CD4-positive, alpha-beta T cell treated with Interleukin-1 beta for 1 hour (primary cell): Measurements from ENCODE around the gene ARHGEF40.
"Not testable (repeated sequence)": the region's sequence is repeated elsewhere in the genome, so short reads cannot be mapped to it uniquely, and the experiment has no call there.

Source experiments
- DNase-seq, 2 donors: peaks; one replicate each; pipeline ENCODE4 v3.0.0-alpha.2; 2020 to 2022

The ARHGEF40 gene

DNA sequence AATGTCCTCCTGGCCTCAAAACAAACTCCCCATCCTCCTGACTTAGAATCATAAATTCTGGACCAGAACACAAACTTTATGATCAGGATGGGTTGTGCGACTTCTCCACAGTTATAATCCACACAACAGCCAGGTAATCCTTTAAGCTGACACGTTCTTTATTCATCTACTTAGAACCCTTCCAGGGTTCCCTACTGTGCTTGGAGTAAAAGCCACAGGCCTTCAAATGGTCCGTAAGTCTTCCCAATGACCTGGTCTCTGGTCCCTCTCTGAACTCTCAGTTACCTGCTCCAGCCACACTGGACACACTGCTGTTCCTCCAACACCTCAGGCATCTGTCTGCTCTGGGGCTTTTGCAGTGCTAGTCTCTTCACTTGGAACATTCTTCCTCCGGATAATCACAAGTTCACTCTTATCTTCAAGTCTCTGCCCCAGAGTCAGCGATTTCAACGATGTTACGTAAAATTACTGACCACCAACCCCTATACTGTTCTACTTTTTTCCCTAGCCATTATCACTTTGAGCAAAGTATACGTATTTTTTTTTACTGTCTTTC lies 29.7 kb upstream of the ARHGEF40 start:
- no peak for DNase-seq

DNA sequence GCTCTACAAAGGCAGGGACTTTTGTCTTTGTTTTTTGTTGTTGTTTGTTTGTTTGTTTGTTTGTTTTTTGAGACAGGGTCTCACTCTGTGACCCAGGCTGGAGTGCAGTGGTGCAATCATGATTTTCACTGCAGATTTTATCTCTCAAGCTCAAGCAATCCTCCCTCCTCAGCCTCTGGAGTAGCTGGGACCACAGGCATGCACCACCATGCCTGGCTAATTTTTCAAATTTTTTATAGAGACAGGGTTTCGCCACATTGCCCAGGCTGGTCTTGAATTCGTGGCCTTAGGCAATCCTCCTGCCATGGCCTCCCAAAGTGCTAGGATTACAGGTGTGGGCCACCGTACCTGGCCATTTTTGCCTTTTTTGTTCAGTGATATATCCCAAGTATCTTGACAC lies 29.2 kb upstream of the ARHGEF40 start:
- DNase-seq, result not testable (repeated sequence)

DNA sequence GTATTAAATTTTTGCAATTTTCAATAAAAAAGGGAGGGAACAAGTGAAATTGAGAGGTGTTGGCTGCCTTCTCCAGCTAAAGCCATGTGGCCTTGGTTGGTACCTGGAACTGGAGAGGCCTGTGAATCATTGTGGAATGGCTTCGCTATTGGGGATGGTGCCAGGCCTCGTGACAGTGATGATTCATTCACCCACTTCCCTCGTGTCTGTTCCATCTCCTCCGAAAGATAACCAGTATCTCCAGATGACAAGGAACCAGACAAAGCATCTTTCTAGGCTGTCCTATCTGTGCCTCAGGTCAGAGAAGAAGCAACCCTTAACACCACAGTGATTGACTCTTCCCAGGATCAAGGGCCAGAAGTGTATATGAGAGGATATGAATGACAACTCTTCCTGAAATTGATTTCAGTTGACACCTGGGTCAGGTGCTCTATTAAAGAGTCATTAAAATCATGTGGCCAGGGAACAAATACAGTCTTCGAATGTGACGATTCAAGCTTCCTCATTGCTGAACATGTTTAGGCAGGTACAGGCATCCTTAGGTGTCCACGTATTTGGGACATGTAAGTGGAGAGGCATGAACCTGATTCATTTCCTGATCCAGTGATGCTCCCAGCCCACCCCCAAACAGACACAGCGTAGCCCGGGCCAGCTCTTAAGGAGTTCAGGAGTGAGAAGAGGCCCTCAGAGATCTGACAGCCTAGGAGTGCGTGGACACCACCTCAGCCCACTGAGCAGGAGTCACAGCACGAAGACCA lies 28.2 kb upstream of the ARHGEF40 start, which contains the start of gene RNASE7:
TSS of gene RNASE7 (plus strand) at position 687 of the 758 bp plus-strand sequence. CDS start 631 bp downstream, outside the sequence.
- no peak for DNase-seq

DNA sequence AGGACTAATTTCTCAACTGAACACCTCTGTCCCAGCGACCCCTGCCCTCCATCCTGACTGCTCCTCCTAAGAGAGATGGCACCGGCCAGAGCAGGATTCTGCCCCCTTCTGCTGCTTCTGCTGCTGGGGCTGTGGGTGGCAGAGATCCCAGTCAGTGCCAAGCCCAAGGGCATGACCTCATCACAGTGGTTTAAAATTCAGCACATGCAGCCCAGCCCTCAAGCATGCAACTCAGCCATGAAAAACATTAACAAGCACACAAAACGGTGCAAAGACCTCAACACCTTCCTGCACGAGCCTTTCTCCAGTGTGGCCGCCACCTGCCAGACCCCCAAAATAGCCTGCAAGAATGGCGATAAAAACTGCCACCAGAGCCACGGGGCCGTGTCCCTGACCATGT lies 27.2 kb upstream of the ARHGEF40 start:
- DNase-seq, result no peak

DNA sequence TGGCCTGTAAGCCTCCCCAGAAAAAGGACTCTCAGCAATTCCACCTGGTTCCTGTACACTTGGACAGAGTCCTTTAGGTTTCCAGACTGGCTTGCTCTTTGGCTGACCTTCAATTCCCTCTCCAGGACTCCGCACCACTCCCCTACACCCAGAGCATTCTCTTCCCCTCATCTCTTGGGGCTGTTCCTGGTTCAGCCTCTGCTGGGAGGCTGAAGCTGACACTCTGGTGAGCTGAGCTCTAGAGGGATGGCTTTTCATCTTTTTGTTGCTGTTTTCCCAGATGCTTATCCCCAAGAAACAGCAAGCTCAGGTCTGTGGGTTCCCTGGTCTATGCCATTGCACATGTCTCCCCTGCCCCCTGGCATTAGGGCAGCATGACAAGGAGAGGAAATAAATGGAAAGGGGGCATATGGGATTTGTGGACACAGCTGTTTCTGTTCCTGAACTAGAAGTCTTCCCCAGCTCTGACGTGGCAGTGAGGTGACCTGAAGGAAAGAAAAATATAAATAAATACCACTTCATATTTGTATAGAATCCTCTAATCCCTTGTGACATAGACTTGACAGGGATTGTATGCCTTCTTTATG lies 26.6 kb upstream of the ARHGEF40 start:
- DNase-seq, result no peak

DNA sequence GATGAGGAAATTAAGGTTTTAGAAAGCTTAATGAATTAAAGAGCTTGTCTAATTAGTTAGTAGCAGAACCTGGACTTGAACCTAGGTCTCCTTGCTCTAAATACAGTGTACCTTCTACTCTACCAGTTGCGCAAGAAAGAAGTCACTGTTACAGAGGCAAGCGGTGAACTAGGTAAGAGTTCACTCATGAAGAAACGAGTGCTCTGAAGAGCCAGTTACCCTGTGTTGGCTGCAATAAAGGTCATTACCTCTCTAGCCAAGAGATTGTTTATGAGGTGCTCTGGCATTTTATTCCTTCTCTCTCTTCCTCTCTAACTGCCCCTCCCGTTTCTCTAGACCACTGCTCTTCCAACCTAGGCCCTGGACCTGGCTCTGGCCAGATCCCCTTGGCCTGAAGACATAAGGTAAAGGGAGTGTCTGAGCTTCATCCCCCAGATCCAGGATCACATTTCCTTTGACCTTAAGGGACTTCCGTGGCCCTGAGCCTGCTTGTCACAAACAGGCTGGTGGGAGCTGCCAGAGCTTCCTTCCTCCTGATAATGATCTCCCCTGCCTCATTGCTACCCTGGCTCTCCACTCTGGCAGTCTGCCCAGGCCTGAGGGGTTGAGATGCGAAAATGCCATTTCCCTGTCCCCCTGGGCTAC lies 26.0 kb upstream of the ARHGEF40 start:
- peak in 1 of 2 donors; percentile 23 for DNase-seq

DNA sequence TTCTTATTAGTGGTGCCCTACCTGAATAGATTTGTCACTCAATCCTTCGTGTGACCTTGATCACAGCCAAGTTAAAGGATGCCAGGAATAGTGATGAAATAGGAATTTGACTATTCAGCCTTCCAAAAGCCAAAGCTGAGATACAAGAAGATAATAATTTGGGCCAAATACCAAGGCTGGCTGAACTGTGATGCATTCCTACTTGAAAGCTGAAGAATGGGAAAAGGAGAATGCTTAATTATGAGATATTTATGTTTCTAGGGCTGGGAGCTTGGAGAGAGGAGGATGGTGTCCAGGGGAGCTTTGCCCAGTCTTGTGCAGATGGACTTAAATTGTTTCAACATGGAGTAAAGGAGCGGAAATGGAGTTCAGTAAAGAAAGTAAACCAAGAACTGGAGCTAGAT lies 22.7 kb upstream of the ARHGEF40 start:
- DNase-seq, result no peak

DNA sequence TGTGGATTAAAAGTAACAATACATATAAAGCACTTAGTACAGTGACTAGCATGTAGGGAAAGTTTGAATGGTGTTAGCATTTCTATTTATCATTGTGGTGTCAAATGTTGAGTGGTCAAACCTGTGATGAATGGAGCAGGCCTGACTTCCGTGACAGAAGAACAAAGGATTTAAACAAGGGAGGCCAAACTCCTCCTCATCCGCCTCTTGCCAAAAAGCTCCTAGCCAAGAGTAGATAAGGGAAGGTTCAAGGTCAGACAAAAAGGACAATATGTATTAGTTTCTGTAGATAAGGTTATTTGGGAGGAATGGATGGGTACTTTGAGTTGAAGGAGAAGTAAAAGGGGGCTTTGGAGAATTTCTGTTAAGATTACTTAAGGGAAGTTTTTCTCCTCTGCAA lies 21.5 kb upstream of the ARHGEF40 start:
- DNase-seq, result no peak

DNA sequence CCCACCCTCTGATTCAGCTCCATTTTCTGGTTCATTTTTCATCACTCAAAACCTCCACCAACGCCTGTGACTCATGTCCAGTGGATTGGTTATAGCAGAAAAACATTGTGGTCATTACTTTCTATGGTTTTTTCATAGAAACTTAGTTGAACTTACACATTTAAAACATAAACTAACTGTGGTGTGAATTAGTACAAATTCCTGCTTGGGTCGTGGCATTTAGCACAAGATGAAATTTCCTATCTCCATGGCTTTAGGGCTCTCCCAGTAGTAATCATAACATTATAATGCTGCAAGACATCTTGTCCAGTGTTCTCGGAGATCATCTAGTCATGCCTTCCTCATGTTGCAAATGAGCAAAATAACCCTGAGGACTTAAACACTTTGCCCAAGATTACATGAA lies 20.8 kb upstream of the ARHGEF40 start:
- DNase-seq, result no peak

DNA sequence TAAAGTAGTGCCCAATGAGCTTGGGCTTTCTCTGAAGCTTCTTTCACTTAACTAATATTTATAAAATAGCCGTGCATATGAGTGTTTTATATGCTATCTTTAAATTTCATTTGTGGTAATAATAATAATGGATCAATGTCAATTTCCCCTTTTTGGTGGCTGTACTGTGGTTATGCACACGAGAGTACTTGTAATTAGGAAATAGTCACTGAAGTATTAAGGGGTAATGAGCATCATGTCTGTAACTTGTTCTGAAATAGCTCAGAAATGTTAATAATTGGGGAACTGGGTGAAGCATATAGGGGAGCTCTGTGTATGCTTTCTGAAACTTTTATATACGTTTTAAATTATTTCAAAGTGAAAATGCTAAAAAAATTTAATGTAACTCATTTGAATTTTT lies 19.5 kb upstream of the ARHGEF40 start:
- no peak for DNase-seq

DNA sequence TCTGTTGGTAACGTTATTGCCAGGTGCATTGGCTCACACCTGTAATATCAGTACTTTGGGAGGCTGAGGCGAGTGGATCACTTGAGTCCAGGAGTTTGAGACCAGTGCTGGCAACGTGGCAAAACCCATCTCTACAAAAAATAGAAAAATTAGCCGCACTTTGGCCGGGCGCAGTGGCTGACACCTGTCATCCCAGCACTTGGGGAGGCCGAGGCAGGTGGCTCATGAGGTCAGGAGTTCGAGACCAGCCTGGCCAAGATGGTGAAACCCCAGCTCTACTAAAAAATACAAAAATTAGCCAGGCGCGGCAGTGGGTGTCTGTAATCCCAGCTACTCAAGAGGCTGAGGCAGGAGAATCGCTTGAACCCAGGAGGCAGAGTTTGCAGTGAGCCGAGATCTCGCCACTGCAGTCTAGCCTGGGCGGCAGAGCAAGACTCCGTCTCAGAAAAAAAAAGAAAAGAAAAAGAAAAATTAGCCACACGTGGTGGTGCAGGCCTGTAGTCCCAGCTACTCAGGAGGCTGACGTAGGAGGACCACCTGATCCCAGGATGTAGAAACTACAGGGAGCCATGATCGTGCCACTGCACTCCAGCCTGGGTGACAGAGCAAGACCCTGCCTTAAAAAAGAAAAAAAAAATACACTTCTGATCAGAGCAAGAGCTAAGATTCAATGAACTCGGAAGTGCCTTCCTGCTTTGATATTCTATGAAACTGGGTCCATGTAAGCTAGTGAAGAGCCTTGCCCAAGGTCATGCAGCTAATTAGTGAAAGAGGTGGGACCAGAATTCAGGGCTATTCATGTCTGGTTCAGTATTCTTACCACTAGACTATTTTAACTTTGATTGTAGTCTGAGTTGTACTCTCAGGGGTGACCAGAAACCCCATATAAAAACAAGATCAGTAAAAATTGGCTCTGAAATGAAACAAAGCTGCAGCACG lies 16.7 kb upstream of the ARHGEF40 start:
- DNase-seq, result no peak

DNA sequence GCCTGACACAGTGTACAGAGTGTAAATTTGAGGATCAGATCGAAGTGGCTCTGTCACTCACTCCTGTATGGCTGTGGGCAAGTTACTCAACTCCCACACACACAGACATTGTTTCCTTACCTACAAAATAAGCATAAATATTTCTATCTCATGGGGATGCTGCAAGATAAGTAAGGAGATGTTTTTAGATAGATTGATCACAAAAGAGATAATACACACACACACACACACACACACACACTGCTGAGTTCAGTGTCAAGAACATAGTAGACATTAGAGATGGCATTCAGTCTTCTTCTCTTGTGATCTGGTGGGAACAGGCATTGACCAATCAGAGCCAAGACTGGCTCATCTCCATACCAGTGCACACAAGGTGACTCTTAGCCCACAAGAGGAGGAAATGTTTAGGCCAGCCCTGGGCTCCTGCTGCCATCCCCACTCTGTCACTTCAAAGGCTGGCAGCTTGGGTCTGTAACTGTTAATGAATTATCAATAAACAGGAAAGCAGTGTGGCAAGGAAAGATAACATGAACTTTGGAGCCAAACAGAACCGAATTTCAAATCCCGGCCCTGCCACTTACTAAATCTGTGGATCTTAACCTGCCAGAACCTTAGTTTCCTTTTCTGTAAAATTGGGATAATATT lies 15.9 kb upstream of the ARHGEF40 start:
- DNase-seq, result no peak

DNA sequence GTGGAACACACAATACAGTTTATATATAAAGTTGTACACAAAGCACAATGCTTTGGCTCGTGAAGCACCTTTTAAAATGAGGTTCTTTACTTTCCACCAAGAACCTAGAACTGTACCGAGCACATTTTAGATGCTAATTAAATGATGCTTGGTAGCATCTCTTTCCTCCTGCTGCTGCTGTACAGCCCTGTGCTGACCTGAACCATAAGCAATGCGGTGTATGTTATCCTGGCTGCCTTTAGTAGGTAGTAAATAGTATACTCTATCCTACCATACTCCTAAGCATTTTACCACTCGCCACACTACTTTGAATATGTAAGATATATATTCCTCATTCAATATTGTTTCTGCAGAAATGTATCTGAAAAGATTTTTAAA lies 15.3 kb upstream of the ARHGEF40 start:
- DNase-seq, result no peak

DNA sequence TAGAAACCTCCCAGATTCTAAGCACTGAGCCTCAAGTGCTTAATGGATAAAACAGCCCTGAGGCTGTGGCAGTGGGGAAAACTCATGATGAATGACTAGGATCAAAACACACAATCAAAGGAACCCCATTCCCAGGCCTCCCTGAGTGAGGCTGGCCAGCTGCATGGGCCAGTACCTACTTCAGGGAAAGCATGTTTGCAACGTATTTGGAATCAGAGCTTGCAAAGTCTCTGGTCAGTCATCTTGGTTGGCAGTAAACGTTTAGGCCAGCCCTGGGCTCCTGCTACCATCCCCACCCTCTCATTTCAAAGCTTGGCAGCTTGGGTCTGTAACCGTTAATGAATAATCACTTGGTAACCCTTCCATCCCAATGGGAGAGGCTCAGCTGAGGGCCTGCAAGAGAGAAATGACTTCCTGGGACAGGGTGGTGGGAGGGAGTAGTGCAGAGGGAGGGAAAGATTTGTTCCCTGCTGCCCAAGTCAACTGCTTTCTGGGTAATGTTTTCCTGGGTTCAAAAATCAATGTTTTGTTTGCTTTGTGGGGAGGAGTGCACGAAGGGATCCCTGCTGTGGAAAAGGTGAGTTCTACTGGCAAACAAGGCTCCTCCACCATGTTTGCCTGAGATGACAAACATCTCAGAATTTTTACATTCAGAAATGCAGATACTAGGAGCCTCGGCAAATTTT lies 14.5 kb upstream of the ARHGEF40 start:
- DNase-seq, result no peak

DNA sequence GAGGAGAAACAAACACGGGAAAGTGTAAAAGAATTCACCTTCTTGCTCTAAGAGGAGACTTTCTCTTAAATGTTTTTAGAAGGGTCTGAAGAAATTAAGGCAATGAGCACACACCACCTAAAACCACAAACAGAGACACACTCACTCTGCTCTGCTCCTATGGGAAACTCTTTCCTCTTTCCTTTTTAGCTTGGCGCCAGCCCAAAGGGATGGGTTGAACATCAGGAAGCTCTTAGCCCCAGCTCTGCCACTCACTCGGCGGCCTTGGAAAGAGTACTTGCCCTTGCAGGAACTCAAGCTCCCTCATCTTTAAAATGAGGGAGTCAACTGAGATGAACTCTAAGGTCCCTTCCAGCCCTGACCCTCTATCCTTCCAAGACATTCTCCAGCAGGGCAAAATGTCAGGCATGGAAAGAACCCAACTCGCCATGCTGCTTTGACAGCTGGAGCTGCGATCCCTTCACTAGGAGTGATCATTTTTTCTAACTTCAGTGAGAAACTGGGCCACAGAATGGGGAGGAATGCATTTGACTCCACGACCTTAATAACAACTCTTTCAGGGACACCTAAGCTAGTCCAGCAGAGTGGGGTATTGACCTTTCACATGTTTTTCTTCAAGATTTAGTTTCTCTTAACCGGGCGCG lies 13.5 kb upstream of the ARHGEF40 start:
- no peak for DNase-seq

DNA sequence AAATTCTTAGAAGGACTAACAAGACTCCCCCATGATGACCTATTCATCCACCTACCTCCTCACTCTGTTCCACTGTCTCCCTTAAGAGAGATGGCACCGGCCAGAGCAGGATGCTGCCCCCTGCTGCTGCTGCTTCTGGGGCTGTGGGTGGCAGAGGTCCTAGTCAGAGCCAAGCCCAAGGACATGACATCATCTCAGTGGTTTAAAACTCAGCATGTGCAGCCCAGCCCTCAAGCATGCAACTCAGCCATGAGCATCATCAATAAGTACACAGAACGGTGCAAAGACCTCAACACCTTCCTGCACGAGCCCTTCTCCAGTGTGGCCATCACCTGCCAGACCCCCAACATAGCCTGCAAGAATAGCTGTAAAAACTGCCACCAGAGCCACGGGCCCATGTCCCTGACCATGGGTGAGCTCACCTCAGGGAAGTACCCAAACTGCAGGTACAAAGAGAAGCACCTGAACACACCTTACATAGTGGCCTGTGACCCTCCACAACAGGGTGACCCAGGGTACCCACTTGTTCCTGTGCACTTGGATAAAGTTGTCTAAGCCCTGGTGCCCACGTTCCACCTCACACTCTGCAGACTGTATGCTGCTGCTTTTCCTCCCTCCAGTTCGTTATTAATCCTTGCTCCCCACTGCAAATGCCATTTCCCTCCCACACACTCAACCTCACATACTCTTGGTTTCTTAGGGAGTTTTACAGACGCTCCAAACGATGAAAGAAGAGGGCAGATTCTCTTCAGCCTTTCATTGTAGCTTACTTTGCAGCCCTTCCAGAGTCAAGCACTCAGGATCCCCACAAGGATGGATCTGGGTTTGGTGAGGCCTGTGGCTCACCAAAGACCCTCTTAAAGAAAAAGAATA lies 12.1 kb upstream of the ARHGEF40 start, which contains the start of gene RNASE8:
TSS of gene RNASE8 (plus strand) at position 20 of the 873 bp plus-strand sequence. CDS start at position 91, 71 bp downstream.
- no peak for DNase-seq

DNA sequence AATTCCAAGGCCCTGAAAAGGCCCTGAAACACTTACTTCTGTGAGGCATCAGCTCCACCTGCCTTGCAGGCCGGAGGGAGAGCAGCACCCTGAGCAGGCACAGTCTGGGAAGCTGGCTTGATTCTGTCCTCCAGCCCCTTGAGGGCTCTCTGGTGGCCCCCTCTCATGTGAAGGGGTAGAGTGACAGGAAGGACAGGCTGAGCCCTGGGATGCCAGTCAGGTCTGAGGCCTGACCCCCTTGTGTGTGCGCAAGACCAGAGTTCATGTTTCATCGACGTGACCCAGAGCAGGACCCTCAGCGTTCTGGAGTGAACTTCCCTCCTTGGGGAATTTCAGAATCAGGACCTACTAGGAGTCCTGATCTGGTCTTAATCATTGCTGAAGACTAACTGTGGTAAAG lies 11.2 kb upstream of the ARHGEF40 start:
- no peak for DNase-seq

DNA sequence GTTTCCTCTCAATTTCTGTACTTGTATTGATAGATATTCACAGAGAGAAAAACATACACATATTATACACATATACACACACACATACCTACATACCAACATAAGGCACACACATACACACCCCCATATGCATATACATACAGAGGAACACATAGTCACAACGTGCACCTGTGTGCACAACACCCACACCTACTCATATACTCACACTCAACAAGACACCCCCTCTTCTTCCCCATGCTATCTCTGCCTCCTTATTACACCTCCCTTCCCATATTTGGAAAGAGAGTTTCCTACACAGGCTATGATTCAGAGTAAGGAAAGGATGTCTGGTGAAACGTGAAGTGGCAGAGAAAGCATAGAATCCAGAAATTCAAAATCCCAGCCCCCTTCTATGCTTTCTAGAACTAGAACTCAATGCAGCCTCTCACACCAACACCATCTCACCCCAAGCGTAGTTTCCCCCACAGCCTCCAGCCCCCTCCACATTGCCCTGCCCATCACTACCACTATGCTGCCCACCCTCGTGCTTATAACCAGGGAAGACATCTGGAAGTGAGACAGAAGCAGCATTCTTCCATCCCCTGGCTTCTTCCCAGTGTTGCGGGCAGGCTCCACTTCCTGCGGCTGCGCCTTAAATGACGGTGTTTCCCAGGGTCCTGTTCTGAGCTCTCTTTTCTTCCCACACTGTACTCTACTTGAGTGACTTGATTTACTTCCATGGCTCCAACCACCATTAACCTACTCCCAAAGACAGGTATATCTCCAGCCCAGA lies 10.1 kb upstream of the ARHGEF40 start:
- no peak for DNase-seq
